ENCODE data around the gene EPN2.

- TF ChIP-seq EZH2 (IDR thresholded peaks at IDR 0.05; ENCODE audit: low read depth) (no peak), CTCF (conservative IDR thresholded peaks at IDR 0.05) (no peak)
Observed at GRCh38 chr17:19307521-19307920, 70.4 kb downstream of the EPN2 start.

Measured in PC-9 (cell line).